Fibroblast of lung (primary cell): ENCODE results near the gene TBL1X.
"Not testable (repeated sequence)": the region's sequence is repeated elsewhere in the genome, so short reads cannot be mapped to it uniquely, and the experiment has no call there.

Experiments
- EZH2 ChIP-seq: IDR thresholded peaks from 2 replicates; pipeline ENCODE4 v1.5.1; 2012; ENCODE audit warnings: low read length, control low read depth, mild to moderate bottlenecking; ENCODE audit errors: missing control alignments
- TF ChIP-seq, protein P1 (sequence below), 2 donors: IDR thresholded peaks in 1 of 2; conservative IDR thresholded peaks in 1 of 2; 1 replicate in 1 of 2; 2 replicates in 1 of 2; pipeline ENCODE4 v1.5.1; 2011 to 2012; ENCODE audit warnings: low read length in 2 of 2, control low read depth in 1 of 2, inconsistent platforms in 1 of 2, low read depth in 1 of 2, mild to moderate bottlenecking in 1 of 2

- TF ChIP-seq, protein P1, sequence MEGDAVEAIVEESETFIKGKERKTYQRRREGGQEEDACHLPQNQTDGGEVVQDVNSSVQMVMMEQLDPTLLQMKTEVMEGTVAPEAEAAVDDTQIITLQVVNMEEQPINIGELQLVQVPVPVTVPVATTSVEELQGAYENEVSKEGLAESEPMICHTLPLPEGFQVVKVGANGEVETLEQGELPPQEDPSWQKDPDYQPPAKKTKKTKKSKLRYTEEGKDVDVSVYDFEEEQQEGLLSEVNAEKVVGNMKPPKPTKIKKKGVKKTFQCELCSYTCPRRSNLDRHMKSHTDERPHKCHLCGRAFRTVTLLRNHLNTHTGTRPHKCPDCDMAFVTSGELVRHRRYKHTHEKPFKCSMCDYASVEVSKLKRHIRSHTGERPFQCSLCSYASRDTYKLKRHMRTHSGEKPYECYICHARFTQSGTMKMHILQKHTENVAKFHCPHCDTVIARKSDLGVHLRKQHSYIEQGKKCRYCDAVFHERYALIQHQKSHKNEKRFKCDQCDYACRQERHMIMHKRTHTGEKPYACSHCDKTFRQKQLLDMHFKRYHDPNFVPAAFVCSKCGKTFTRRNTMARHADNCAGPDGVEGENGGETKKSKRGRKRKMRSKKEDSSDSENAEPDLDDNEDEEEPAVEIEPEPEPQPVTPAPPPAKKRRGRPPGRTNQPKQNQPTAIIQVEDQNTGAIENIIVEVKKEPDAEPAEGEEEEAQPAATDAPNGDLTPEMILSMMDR (conservative IDR thresholded peaks at IDR 0.05 in 1 of 2, IDR thresholded peaks at IDR 0.05 in 1 of 2; ENCODE audit: low read depth in 1 of 2, low read length in 2 of 2), result not testable (repeated sequence)
- not testable (repeated sequence) for TF ChIP-seq EZH2
Observed at GRCh38 chrX:9435086-9435485, 29.8 kb upstream of the TBL1X start.
